GM21515 (cell line): ENCODE measurements around the gene CIAO2A.

Source experiments
- ATAC-seq: cut with Tn5 transposase; IDR thresholded peaks from one replicate; pipeline ENCODE4 v1.9.1; 2021; ENCODE audit not compliant: unreplicated experiment

Gene CIAO2A

DNA sequence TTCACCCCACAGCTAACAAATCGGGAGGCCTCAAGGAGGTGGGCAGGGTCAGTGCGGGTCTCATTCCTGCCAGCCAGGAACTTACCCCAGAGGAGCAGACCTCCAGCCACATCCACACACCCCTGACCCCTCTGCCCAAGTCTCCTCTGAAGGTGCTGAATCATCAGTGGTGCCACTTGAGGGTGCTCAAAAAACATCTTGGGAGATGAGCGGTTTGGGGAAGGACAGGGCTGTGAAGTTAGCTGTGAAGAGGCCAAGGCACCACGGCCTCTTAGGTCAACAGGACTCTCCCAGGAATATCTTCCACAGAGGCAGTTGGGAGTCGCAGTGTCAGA is 48.6 kb downstream of the CIAO2A start:
- ATAC-seq: no peak

DNA sequence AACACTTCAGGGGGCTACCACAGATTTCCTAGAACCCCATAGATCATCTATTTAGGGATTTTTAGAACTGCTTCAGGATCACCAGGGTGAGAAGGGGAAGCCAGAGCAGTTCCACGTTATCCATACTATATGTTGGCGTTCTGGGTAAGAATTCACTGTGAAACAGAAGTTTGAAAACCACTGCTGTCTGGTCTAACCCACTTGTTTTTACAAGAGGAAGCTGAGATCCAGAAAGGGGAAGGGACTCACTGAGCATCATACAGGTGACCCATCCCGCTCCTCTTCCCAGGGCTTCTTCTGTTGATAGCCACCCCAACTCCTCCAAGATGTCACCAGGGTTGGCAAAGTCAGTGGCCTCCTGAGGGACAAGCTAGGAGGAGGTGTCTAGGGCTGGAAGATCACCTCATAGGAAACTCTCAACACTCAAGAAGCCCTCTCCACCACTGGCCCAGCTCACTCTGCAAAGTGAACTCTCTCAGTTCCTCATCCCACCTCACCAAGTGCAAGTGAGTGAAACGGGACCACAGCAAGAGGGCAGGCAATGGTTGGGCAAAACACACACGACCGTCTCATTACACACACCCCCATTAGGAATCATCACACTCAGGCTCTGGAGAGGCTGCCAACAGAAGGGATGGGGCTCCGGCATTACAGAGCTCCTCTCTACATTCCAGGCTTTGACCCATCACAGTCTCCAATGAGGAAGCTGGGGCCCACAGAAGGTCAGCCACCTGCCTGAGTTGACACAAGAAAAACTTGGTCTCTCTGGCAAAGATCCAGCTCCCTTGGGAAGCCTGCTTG is 49.1 kb downstream of the CIAO2A start:
- ATAC-seq: no peak

DNA sequence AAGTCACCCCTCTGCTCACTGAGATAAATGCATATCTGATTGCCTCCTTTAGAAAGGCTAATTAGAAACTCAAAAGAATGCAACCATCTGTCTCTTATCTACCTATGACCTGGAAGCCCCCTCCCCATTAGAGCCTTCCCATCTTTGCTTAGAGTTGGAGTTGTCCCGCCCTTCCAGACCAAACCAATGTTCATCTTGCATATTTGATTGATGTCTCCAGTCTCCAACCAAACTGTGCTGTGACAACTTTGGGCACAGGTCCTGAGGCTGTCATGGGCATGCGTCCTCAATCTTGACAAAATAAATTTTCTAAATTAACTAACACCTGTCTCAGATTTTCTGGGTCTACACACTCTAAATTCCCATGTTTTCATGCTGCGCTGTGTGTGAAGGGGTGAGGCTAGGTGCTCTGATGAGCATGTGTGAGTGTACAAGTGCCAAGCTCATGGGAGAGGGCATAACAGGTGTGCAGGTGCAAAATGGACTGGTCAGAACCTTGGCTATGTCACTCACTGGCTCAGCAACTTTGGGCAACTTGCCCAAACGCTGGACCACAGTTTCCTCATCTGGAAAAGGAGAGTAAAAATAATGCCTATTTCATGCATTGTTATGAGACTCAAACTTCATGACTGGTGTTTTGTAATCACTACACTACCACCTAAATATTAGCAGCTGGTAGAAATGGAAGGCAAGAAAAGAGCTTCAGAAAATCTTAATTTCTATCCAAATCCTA is 54.6 kb downstream of the CIAO2A start:
- ATAC-seq: no peak

DNA sequence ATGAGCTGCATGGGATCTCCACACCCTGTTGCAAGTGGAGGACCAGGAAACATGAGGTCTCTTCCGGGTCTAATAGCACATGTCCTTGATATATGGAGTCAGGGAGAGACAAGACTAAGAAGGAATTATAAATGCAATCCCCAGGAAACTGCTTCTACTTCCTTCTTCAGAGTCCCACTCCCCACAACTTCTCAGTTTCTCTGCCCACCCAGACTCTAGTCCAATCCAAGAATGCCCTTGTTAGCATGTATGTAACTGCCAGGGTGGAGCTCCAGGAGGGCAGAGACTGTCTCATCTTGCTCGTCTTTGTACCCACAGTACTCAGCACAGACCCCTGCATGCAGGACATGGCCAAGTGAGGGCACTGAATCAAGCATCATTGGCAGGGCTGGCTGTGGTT is 55.7 kb downstream of the CIAO2A start:
- no peak for ATAC-seq

DNA sequence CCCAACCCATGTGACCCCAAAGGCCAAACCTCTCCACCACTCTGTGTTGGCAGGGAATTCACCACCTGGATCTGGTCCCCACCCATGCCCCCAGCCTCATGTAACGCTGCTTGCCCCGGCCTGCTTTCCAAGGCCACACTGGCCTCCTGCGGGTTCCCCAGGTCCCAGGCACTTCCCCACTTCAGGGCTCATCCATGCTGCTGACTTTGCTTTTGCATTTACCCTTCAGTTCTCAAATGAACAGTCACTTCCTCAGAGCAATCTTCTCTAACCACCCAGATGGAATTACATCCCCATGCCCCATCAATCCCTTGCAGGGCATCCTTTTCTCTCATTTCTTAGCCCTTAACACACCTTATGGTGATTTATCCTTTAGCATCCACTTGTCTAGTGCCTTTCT is 56.5 kb downstream of the CIAO2A start:
- ATAC-seq: no peak

DNA sequence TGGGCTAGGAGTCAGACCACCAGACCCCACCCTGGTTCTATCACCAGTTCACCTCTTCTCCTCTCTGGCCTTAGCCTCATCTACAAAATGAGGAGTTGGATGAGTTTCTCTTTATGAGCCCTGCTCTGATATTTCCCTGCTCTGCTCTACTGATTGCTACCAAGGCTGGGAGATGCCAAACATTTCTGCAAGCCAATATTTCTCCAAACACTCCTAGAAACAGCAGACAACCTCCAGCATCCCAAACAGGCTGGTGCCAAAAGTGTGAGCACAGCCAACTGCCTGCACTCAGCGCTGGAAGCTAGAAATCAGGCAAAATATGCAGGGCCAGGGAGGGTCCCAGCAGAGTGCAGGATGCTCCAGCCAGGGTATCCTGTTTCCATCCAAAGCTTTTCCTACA is 58.1 kb downstream of the CIAO2A start:
- no peak for ATAC-seq

DNA sequence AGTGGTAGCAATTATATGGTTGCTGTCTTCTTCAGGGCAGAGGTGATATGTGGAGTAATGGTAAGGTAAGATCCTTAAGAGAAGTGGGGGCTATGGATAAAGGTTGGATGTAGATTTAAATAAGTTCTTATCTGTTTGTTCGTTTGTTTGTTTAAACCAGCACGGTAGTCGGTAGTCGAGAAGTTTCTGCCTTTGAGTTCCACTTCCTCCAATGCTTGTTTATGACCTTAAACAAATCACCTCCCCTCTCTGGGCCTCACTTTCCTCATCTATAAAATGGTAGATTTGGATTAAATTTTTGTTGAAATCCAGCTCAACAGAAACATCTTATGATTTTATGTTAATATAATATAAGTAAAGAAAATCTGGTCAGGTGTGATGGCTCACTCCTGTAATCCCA is 59.1 kb downstream of the CIAO2A start:
- ATAC-seq: no peak

DNA sequence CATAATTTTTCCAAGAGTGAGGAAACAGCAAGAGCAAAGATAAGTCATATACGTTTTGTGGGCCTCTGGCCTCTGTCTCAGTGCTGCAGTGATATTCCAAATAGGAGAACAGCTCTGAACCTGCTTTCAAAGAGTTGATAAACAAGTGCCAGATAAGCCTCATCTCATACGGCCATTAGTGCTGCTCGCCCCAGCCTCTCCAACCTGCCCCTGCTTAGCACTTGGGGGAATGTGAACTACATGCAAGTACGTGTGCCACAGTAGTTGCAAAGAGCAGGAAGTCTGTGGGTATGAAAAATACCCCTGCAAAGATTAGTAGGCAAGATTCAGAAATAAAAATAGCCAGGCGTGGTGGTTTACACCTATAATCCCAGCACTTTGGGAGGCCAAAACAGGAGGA is 61.3 kb downstream of the CIAO2A start:
- no peak for ATAC-seq

DNA sequence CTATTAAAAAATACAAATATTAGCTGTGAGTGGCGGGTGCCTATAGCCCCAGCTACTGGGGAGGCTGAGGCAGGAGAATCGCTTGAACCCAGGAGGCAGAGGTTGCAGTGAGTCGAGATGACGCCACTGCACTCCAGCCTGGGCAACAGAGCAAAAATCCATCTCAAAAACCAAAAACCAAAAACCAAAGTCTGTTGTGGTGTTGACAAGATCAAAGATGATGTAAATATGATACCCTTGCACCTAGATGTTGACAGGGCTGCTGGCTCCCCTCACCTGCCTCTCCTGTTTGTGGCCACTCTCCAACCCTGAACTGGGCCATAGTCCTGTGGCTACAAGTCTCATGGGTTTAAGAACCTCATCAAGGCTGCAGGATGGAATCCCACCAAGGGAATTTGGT is 63.5 kb downstream of the CIAO2A start:
- no peak for ATAC-seq

DNA sequence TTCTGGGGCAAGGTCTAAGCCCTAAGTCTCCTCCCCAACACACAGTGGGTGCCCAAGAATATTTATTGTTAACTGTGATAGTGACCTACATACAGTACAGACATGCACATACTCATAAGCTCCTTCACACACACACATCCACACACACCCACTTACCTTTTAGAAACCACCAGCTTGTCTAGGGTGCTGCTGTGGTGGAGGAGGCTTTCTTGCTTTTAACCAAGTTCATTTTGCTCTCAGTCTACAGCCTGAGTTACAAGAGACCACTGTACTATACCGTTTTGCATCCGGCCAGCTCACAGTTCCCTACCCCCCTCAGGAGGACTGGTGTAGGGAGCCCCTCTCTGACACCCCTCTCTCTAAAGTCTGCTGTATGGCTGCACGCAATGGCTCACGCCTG is 64.0 kb downstream of the CIAO2A start:
- ATAC-seq: no peak

DNA sequence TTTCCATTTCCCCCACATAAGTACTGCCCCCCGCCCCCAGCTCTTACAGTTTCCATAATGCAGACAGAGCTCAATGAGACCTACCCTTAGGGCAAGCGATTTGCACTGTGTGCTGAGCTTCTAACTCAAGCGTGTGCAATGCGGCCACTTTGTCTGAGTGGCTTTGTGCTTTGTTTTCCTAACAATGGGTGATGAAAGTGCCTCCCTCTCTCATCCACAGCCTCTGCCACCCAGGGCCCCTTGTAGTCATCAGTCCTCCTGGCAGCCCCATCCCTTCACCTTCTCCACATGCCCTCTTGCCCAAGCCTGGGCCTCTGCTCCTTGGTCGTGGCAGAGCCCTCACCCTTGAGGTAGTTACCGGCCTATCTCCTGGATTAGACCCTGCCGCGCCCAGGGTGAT is 64.5 kb downstream of the CIAO2A start:
- no peak for ATAC-seq

DNA sequence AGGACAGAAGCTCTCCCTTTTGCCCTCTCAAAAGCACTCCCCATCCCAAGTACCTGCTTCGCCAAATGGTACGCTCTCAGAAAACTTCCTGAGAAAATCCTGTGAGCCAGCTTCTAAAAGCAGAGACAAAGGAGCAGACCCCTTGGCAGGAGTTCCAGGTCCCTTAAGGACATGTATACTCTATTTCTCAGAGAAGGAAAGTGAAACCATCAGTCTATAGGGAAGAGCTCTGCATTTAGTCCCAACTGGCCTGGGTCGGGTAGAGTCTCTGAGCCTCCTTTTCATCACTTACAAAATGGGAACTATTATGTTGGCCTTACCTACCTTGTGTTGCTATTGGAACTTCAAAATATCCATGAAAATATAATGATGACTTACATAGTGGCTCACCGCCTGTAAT is 67.0 kb downstream of the CIAO2A start:
- no peak for ATAC-seq

DNA sequence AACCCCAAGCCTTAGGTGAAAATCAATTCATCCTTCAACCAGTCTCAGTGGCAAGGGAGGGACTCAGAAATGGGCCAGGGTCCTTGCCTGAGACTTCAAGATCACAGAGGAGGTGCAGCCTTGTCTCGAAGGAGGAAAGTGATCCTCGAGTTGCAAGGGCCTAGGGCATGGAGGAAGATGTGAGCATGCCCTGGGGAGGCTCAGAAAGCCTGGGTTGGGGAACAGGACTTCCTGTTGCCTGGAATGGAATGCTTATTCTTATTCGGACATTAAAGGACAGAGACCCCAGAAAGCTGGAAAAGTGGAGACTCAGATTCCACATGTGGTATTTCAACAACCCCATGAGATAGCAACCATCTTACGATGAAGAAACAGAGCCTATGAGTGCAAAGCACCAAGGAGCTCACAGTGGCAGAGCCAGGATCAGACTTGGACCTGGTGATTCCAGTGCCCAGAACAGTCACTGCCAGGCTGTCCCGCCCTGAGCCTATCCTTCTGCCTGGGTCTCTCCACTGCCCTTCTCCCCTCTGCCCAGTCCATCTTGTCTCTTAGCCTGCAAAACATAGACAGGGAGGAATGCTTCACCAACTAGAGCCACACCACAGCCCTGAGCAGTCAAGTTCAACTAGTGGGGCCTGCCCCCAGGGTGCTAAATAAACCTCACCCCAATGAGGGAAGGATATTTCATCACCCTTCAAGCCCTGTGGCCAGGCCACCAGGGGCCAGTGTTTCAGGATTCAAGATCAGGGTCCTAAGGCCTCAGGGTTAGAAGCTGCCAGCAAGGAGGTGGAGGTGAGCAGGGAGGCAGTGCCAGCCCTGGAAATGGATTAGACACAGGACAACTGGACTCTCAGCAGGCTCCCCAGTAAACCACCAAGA is 69.2 kb downstream of the CIAO2A start:
- ATAC-seq: no peak

DNA sequence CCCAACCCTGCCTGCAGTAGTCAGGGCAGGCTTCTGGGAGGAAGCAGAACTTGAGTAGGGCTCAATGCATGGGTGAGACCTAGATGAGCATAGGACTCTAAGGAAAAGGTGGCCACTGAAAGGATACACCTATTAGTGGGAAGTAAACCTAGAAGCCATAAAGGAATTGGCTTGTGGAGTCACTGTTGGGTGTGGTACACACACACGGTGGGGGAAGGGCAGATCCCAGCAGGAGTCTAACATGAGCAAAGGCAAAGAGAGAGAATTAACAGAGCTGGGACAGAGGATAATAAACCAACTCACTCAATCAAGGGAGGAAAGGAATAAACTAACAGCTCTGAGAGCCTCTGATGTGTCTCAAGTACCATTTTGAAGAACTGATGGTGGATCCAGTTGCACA is 70.4 kb downstream of the CIAO2A start:
- no peak for ATAC-seq

DNA sequence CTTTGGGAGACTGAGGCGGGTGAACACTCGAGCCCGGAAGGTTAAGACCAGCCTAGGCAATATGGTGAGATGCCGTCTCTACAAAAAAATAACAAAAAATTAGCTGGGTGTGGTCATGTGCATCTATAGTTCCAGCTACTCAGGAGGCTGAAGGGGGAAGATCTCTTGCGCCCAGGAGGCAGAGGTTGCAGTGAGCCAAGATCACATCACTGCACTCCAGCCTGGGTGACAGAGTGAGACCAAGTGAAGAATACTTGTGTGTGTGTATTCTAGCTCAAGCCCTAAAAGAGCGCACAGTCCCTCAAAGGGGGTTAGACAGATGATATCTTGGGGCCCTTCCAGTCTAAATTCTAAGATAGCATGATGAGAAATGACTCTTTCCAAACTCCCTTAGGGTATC is 71.1 kb downstream of the CIAO2A start:
- no peak for ATAC-seq
